Middle frontal gyrus (tissue), 1 donor: ENCODE data around the gene CPNE4.
"Not testable (repeated sequence)": the region's sequence is repeated elsewhere in the genome, so short reads cannot be mapped to it uniquely, and the experiment has no call there.

Experiments
- DNase-seq: peaks from one replicate; pipeline ENCODE4 v3.0.0-alpha.2; 2015; ENCODE audit warnings: low spot score; ENCODE audit errors: extremely low spot score

Gene CPNE4

GRCh38 chr3:131962982-131963381 lies 71.8 kb downstream of the CPNE4 start:
- DNase-seq = no peak

GRCh38 chr3:131960324-131960723 lies 74.5 kb downstream of the CPNE4 start:
- DNase-seq = no peak

DNA sequence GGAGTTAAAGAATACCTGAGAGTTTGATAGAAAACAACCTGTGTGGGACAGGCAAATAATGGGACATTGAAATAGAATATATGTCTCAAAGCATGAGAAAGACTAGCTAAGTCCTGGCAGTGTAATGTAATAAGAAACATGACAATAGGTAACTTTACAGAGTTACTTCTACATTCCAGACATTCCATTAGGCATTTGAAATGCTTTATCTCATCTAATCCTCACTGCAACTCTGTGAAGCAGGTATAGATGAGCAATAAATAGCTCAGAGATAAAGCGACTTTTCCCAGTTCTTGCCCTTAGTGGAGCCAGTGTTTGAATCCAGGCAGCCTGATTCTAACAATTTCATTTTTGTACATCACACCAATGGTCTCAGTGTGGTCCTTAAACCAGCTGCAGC lies 76.8 kb downstream of the CPNE4 start:
- no peak for DNase-seq

- DNase-seq = no peak
Measured at GRCh38 chr3:131957511-131957910, 77.3 kb downstream of the CPNE4 start.

DNA sequence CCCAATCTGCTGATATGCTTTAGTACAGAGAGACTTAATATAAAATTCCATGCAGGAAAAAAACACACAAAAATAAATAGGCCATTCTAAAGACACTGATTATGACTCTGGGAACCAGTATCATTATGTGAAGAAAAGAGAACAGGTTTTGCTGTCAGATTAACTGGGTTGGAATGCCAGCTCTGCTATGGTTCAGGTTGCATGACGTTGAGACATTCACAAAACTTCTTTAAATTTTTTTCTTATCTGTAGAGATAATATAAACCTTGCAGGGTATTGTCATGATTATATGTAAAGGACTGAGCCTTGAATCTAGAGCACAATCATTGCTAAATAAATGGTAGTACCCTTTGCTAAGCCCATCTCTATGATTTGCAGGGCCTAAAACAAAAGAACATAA lies 86.0 kb downstream of the CPNE4 start:
- no peak for DNase-seq

DNA sequence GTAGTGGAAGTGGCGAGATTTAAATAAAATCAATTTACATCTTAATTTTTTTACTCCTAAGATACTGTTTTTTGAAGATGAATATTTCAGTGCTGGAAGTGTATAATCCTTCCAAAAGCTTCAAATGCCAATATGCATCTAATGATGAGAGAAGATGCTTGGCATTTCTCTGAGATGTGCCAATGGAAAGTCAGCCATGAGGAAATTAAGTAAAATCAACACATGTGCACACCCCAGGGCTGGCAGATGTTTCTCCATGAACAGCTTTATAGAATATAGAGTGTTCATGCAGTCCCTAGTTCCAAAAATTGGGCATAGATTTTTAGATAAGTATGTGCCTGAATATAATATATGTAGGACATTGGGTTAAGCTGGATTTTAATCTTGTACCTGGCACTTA lies 90.1 kb downstream of the CPNE4 start:
- no peak for DNase-seq

DNA sequence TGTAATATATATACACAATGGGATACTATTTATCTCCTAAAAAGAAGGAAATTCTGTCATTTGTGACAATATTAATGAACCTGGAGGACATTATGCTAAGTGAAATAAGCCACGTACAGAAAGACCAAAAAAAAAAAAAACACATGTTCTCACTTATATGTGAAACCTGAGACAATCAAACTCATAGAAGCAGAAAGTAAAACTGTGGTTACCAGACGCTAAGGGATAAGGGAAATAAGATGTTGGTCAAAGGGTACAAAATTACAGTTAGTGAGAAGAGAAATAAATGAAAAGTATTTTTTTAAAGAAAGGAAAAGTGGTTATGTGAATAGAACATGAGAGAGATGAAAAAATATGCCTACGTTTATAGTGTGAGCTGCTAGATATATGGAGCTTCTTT lies 101.1 kb downstream of the CPNE4 start:
- no peak for DNase-seq

- no peak for DNase-seq
Measured at GRCh38 chr3:131928593-131928992, 106.2 kb downstream of the CPNE4 start.

GRCh38 chr3:131925571-131925970 lies 109.2 kb downstream of the CPNE4 start:
- no peak for DNase-seq

DNA sequence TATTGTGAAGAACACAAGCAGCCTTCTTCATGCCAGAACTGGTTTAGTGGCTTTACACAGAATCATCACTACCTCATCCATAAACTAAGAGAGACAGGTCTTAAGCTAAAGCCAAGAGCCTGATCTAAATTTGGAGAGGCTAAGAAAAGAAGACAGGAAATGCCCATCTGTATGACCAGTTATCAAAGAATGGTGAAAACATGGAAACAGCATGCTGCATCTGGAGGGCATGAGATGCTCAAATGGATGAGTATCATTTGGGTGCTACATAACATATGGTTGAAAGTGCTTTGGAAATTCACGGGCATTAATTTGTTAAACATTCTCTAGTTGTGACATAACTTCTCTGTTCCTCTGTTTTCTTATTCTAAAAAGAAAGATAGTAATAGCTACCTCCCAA lies 112.5 kb downstream of the CPNE4 start:
- no peak for DNase-seq

- DNase-seq = no peak
Measured at GRCh38 chr3:131917006-131917405, 117.8 kb downstream of the CPNE4 start.

- DNase-seq = no peak
Measured at GRCh38 chr3:131914090-131914691, 120.6 kb downstream of the CPNE4 start.

DNA sequence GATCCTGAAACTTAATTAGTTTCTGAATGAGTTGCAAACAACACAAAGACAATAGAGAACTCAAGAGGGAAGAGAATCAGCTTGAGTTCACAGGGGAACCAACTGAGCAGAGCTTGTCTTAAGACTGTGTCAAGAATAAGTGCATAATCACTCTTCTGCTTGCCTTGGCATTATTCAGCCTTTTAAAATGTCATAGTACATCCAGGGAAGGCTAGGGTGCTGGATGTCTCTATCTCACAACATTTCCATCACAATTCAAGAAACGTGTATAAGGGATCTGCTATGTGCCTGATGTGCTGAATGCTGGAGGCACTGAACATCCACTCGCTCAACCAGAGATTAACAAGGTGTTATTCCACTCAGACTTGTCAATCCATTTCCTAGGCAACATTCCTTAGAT lies 122.6 kb downstream of the CPNE4 start:
- DNase-seq = no peak

GRCh38 chr3:131907796-131908195 lies 127.0 kb downstream of the CPNE4 start:
- no peak for DNase-seq

GRCh38 chr3:131903988-131904415 lies 130.8 kb downstream of the CPNE4 start:
- peak; percentile 4 for DNase-seq

- DNase-seq = no peak
Measured at GRCh38 chr3:131901686-131902085, 133.1 kb downstream of the CPNE4 start.

GRCh38 chr3:131900891-131901290 lies 133.9 kb downstream of the CPNE4 start:
- DNase-seq = no peak

- DNase-seq = no peak
Measured at GRCh38 chr3:131899021-131899420, 135.8 kb downstream of the CPNE4 start.

GRCh38 chr3:131898346-131898745 lies 136.5 kb downstream of the CPNE4 start:
- DNase-seq = no peak

- DNase-seq = no peak
Measured at GRCh38 chr3:131896285-131896684, 138.5 kb downstream of the CPNE4 start.

GRCh38 chr3:131895766-131896165 lies 139.0 kb downstream of the CPNE4 start:
- DNase-seq = no peak

- no peak for DNase-seq
Measured at GRCh38 chr3:131892331-131892730, 142.5 kb downstream of the CPNE4 start.

DNA sequence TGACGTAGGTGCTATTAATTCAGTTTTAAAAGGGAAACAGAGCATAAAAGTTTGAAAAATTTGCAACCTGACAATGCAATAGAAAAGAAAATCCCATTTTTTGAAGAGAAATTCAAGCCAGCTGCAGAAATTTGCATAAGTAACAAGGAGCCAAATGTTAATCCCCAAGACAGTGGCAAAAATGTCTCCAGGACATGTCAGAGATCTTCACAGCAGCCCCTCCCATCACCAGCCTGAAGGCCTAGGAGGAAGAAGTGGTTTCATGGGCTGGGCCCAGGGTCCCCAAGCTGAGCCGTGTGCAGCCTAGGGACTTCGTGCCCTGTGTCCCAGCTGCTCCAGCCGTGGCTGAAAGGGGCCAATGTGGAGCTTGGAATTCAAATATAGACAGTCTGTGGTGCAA lies 148.9 kb downstream of the CPNE4 start:
- DNase-seq = not testable (repeated sequence)
